Anterior cingulate cortex (tissue), 58 donors: ENCODE data around the gene SLC2A2.

Experiments
- DNase-seq, 58 donors: peaks; one replicate each; lab custom pipeline; 2025; lab: John Stamatoyannopoulos, UW

Gene SLC2A2

DNA sequence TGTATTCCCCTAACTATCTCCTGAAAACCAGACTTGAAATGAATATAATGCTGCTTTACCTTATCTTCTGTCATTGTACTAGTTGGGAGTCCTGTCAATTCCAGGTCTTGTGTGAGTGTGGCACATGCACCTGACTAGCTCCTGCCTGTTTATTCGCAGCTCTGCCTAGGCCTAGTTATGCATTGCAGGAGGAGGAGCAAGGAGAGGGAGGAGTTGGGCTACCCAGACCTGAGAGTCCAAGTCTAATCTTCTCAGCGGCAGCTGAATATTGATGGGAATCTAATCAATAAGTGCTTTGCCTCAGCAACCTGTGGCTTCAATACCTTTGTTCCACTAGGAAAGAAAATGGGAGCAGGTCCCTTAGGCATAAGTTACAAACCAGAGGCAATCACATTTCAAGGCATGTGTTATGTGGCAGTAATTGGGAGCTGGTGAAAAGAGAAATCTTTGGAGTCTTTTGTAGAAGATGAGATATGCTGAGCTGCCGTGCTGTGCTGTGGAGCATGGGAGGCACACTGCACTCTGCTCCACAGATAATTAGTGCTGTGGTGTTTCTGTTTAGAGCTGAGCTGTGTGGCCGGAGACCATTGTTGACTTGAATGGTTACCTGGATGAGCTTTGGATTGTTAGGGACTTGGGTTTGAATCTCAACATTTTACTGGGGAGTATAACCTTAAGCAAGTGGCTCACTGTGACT is at the start of gene SLC2A2:
TSS of gene SLC2A2 (minus strand) at position 124 of the 697 bp plus-strand sequence. CDS start at position 74, 50 bp downstream.
- no peak for DNase-seq

DNA sequence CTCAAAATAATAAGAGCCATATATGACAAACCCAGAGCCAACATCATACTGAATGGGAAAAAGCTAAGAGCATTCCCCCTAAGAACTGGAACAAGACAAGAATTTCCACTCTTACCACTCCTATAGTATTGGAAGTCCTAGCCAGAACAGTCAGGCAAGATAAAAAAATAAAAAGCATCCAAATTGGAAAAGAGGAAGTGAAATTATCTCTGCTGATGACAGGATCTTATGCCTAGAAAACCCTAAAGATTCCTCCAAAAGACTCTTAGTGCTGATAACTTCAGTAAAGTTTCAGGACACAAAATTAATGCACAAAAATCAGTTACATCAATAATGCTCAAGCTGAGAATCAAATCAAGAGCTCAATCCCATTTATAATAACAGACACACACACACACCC is 45.9 kb upstream of the SLC2A2 start:
- DNase-seq: no peak

DNA sequence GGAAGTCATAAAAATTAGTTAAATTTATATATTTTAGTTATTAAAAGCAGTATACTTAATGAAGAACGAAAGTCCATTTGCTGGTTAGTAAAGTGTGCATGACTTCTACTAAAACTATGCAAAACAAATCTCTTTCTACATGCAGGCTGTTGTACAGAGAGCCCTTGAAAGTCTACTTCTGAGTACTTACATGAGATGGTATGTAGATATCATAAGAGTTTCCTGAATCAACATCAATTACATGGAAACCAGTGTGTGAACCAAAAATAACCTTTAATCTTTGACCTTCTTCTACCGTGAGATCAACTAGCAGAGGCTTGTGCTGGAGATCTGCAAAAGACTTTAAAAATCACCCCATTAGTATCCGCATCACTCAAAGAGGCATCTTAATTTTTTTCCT is 42.1 kb upstream of the SLC2A2 start:
- DNase-seq: no peak

DNA sequence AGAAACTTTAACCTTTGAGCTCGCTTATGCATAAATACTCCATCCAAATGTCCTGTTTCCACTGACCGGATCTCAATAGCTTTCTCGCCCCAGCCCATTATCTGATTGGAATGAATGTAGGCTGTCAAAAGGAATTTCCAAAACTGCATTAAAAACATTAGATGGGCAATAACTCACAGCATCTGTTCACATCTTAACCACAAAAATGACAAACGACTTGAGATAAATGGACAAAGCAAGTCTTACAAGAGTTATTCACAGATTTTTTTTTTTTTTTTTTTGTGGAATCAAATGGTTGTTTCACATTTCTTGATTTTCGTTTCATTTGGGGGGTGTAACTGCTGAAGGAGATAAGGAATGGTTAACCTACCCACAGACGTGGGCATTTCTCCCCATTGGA is 39.7 kb upstream of the SLC2A2 start:
- DNase-seq: no peak

DNA sequence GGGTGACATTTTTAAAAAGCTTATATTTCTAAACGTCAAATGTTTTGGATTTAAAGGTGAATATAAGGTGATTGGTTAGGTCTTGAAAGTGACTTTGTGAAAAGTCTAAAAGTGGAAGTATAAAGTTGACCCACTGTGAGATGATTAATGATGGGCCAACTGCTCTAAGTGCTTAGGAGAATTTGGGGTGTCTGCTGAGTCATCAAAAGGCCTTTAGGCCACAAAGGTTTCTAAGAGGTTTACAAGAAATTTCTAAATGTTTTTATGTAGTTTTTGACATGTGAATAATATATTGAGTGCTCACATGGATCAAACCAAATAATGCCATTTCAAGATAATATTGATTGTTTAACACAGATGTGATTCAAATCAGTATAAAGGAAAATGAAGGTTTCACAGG is 39.2 kb upstream of the SLC2A2 start:
- DNase-seq: no peak

DNA sequence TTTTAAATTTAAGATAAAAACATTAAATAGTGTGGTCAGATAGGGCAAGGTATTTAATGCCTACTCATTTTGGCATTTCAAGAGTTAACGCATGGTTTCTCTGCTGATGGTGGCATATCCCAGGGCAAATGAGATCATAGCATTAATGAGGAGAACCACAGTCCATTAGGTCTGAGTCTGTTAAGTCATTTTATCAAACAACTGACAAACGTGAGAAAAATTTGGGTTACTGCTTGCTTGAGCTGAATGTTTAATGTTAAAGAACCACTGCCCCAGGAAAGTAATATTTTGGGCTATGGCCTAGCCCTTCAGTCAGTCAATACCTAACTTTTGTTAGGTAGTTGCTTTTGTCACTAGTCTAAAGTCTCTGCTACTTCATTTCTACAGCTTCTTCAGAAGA is 37.9 kb upstream of the SLC2A2 start:
- no peak for DNase-seq

DNA sequence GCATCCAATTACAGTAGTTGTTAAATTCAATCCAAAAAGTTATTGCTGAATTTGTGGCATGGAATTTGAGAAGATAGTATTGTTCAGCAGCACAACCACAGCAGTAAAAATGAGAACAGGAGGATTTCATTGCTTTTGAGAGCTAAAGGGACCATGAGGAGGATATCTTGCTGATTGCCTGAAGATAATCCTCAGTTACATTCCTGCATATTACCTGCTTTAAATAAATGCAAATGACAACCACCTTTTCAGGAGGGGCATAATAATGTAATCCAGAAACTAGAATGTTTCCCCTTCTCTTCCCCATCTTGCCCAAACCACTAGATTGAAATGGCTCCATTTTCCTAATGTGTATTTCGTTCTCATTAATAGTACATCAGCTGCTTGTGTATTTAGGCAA is 35.2 kb upstream of the SLC2A2 start:
- DNase-seq: no peak

DNA sequence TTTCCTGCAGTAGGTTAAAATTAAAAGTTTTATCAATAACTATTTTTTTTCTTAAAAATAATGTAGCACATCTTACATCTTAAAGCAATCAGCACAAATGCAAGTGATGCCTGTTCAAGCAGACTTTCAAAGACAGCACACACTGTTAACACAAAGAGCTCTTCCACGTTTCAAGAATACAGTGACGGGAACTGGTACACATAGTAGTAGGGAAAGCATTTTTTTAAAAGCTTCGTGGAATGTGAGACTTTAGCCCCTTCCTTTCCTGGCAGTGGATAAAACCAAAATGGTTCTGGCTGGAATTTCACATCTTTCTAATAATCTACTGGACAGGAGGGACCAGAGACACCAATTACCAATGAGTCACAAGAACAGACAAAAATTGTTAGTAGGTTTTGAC is 33.5 kb upstream of the SLC2A2 start:
- no peak for DNase-seq

DNA sequence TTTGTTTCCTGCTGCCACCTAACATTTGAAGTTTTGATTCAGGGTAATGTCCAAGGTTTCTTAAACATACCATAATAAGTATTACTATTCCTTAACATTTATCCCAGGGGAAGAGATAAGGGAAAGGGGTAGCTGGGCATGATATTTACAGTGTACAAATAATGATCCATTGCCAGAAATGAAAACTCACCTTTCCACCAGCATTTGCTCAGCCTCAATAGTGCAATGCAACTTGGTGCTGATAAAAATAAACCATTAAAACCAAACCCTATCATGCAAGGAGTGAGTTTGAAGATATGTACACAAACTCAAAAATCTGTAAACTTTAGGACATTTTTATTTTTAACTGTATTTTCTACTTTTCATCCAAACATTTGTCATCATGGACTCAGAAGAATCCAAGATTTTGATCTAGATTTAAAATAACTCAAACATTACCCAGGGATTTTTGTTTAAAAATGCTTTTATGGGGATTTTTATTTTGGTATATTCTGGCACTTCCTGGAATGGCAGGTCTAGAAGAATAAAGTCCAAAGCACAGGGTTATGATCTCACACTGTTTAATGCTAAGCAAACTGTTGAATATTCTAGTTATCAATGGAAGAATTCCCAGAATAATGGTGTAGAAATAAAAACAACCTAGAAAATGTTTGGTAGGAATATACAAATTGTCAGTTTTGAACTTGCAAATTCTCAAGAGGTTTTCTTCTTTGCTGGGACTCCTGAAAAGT is 32.5 kb upstream of the SLC2A2 start:
- DNase-seq: no peak

DNA sequence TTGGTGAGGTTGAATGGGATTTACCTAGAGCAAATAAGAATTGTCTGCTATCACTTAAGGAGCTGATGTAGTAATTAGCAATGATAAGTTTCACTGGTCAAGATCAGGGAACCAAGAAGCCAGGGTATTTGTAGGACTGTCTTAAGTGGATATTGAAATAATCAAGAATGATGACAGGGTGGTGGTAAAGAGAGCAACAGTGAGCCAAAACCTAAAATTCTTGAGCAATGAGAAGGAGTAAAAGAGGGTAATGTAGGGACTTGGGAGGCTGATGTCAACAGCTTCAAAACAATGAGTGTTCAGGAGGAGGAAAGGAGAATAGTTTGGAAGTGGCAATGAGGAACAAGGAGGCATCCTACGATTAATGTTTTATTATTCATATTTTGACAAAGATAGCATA is 31.5 kb upstream of the SLC2A2 start:
- no peak for DNase-seq

DNA sequence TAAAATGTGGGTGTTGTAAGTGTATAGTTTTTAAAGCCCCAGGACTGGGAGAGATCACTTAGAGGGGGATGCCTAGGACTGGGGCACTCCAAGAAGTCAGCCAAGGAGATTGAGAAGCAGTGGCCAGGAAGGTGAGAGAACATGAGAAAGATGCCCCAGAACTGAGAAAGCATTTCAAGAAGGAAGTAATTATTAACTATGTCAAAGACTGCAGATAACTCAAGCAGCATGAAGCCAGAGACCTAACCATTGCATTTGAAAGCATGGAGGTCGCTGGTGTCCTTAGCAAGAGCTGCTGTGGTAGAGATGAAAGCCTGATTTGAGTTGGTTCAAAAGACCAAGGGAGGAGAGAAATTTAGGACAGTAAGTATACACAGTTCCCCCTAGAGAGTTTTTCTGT is 30.6 kb upstream of the SLC2A2 start:
- DNase-seq: no peak

DNA sequence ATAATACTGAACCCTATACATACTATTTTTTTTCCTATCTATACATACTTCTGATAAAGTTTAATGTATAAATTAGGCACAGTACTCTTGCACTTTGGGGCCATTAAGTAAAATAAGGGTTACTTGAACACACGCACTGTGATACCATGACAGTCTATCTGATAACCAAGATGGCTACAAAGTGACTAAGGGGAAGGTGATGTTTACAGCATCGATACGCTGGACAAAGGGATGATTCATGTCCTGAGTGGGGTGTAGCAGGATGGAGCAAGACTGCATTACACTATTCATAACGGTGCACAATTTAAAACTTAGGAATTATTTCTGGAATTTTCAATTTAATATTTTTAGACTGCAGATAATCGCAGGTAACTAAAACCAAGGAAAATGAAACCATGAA is 30.0 kb upstream of the SLC2A2 start:
- DNase-seq: no peak

DNA sequence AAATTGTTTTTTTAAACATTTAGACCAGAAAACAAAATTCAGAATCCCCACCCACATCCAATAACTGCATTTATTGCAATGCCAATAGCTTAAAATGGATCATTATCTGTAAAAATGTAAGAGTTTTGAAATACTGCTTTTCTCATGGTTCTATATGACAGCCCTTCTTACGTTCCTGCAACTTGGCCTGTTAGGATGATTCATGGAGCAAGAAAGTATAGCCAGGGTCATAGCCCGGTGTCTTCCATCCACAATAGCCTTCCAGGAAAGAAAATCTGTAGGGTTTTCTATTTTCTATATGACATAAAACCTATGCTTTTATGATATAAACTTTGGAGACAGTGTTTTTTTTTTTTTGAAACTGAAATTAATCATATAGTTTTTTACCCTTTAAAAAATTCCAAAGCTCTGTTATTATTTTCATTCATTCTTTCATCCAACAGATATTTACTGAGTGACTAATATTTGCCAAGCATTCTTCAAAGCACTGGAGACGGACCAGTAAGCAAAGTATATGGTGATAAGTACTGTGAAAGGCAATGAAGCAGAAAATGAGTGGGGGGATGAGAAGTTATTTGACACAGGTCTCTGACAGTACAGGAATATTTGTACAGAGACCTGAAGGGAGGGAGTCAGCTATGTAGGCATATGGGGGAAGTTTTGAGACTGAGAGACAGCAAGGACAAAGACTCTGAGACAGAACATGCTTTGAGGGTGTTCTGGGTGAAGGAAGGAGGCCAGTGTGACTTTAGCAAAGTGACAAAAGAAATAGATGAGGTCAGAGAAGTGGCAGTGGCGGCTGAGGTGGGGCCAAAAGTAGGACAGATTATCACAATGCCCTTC is 29.0 kb upstream of the SLC2A2 start:
- DNase-seq: no peak

DNA sequence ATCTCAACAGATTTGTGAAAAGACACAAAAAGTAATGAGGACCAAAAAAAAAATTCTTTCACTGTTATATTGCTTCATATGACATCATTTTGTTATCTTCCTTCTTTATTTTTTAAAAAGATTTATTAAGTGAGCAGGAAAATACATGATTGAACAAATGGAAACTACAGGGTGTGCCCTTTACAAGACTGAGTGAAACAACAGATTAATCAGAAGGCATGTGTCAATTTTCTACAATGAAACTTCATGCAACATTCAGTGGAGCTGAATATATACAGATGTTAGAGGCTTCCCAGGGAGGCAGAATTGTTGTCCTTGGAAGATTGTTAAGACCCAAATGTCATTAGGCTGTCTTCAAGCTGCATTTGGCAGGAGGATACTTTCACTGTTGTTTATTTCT is 28.4 kb upstream of the SLC2A2 start:
- DNase-seq: no peak

DNA sequence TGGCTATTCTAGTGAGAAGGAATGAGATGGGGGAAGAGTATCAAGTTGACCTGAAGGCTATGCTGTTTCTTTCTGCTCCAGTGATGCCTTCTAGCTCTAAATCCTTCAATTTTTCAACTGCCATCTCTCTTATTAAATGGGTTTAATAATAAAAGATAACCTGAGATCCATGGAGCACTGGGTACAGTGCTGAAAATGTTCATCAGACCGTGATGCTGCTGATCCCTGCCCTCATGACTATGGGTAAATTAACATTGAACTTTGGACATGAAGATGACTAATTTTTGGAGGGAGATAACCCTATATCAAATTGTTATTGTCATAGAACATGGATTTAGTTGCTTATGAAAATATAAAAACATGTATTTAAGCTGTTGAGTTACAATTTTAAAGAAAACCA is 27.7 kb upstream of the SLC2A2 start:
- no peak for DNase-seq

DNA sequence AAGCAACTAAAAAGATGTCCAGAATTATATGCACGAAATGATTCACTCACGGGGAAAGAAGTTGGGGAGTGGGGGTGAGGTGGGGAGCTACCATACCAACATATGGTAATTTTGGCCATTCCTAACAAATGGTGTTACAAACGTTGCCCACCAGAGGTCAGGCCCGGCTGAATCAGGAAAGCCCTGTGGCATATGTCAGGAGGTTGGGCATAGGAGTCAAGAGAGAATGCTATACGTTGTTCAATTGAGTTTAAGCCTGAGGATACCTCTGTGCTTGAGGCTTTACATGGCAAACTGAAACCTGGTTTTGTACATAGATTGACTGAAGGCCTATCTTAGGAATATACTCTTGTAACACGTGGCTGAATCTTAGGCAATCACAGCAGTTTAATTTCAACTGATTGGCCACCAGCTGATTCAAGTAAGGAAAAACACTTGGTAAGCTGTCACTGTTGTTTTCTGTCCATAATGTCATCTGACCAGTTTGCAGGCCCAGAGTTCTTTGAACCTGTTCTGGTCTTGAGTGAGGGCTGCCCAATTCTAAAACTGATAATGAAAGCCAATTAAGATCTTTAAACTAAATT is 23.4 kb upstream of the SLC2A2 start:
- peak in 34 of 58 donors; percentile 0 to 51 (median 13) for DNase-seq

DNA sequence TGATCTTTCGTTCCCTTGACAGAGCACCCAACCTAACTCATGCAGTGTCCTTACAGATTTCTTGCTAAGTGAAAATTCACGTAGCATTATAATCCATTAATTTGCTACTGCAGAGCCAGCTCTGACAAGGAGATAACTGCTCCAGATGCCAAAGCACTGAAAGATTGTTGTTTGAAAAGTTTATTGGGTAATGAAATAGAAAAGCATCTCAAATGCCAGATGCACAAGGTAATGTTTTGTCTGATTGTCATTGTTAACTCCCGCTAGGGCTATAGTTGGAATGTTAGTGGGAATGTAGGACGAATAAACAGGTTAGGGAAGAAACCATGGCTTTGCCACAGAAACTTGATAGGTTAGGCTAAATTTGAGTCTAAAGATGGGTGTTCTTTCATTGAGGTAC is 20.2 kb upstream of the SLC2A2 start:
- DNase-seq: no peak

DNA sequence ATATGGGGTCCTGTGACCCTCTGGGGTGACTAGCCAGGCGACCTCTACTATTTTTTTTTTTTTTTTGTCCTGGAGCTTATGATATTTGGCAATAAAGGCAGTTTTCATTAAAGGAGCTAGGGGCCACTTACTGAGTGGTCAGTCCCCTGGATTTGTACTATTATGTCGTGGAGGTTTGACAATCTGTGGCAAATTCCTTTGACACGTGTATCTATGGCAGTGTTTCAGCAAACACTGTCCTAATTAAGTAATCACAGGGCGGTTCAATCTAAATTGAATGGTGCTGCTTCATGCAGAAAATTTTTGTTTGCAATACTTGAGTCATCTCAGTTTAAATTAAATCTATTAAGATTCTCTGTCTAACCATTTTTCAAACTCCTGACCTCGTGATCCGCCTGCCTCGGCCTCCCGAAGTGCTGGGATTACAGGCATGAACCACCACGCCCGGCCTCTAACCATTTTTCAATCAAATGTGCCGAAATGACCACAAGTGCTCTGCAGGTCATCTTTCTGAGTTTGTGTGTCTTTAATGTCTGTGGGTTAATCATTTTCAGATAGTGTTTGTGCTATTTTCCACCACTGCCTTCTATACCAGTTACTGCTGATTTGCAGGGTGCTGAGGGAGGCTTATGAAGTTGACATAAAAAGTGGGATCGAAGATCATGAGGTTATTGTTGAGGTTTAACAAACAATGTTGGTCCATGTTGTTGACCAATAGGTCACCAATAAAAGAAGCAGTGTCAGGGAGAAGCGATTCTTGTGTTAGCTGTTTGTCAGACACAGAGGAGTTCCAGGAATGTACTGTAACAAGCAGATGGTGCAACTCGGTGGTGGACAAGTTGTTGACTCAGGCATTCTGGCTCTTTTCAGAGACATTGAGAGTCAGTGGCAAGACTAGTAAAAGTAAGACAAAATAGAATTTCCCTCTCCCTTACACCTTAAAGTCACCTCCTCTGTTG is 18.6 kb upstream of the SLC2A2 start:
- no peak for DNase-seq

DNA sequence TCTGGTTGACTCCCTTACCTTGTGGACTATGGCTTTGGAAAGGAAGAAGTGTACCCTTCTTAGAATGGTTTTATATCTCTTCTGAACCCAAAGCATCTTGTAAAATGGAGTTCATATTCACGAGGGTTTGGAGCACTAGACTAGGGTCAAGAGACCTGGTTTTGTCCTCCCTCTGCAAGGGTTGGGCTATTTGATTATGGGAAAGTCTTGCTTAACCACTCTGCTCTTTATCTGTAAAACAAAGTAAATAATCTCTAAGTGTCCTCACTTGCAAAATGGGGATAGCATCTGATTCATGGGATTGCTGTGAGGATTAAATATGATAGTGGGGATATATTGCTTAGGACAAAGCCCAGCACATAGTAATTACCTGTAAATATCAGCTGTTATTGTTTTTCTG is 17.9 kb upstream of the SLC2A2 start:
- no peak for DNase-seq

DNA sequence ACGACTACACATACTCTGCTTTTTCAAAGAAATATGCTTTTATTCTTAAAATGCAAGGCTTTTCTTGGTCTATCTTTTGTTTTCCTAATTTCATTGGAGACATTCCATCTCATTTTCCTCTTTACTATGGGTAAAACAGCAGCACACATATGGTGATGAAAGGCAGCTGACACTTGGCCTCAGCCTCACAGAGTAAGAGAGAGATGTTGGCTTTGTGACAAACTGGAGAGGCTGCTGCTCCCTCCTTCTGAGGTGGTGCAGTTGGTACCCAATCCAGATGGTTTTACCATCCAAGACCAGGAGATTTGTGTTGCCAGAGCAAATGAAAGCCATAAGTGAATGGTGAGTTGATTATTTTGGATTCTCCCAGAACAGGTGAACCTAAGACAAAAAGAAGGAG is 13.2 kb upstream of the SLC2A2 start:
- no peak for DNase-seq
